WERI-Rb-1 (cell line): ENCODE results near the gene MYBBP1A.
"Not testable (repeated sequence)": the region's sequence is repeated elsewhere in the genome, so short reads cannot be mapped to it uniquely, and the experiment has no call there.

Experiments
- DNase-seq: peaks from one replicate; pipeline ENCODE4 v3.0.0-alpha.2; 2020
- H3K27ac ChIP-seq: fragments of 250-450 bp; sonication (Bioruptor Pico); 2 replicates; pipeline ENCODE4 v1.5.1; 2020; ENCODE audit warnings: mild to moderate bottlenecking, moderate library complexity
- H3K27me3 ChIP-seq: fragments of 250-450 bp; sonication (Bioruptor Pico); 2 replicates; pipeline ENCODE4 v1.5.1; 2021; ENCODE audit warnings: mild to moderate bottlenecking, low read depth, moderate library complexity; ENCODE audit not compliant: insufficient read depth, severe bottlenecking
- H3K36me3 ChIP-seq: fragments of 250-450 bp; sonication (Bioruptor Pico); 2 replicates; pipeline ENCODE4 v1.5.1; 2020; ENCODE audit warnings: mild to moderate bottlenecking, moderate library complexity
- H3K4me3 ChIP-seq: 2 replicates; pipeline ENCODE4 v1.5.1; 2011; ENCODE audit warnings: low read depth, mild to moderate bottlenecking, control low read depth, low read length
- H3K9me3 ChIP-seq: fragments of 250-450 bp; sonication (Bioruptor Pico); 2 replicates; pipeline ENCODE4 v1.5.1; 2021; ENCODE audit warnings: mild to moderate bottlenecking, moderate library complexity; ENCODE audit not compliant: severe bottlenecking
- TF ChIP-seq, protein P1 (sequence below): IDR thresholded peaks from 2 replicates; pipeline ENCODE4 v1.5.1; 2011; ENCODE audit warnings: low read depth, mild to moderate bottlenecking, control low read depth, inconsistent platforms, low read length

The MYBBP1A gene

DNA sequence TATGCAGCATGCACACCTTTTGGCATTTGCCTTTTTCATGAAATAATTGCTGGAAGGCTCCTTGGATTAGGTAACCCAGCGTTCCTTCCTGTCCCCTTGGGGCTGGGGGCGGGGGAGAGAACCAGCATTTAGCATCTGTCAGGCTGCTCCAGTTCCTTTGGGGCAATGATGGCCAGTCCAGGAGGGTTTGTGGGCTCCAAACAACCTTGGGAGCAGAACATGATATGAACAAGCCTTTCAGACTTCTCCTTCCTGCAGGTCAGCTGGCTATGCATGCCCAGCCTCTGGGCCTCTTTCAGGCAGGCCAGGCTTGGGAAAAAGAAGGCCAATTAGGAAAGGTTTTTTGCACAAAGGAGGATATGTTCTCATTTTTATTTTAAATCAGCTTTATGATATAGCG, 28.0 kb upstream of the MYBBP1A start:
- no peak overlapping the region for H3K27ac ChIP-seq
- peak overlapping the region; percentile 53 for H3K4me3 ChIP-seq

DNA sequence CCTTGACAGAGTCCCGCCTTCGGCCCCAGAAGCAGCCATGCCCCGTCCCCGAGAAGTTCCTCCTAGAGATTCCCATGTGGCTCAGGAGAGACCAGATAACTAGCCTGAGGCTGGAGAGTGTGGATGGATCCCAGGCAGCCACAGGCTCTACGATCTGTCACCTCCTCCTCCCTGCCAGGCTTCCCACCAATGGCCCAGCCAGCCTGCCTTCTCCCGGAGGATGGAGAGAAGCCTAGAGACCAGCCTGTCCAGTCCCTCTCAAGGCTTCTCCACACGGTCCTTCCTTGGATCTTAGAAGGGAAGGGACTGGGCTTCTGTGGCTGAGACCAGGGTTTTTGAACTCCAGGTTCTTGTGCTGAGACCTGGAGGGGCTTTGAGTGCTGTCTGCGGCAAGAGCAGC, 27.5 kb upstream of the MYBBP1A start:
- Histone ChIP-seq H3K9me3 (no peaks in the 10 kb centered on the region), H3K27me3 (no peaks in the 10 kb centered on the region), H3K36me3 (no peaks in the 10 kb centered on the region), H3K4me3 (no peak overlapping the region), H3K27ac (no peak overlapping the region; the same call in 1 of the 2 replicates)
- DNase-seq = no peak
- TF ChIP-seq, protein P1, sequence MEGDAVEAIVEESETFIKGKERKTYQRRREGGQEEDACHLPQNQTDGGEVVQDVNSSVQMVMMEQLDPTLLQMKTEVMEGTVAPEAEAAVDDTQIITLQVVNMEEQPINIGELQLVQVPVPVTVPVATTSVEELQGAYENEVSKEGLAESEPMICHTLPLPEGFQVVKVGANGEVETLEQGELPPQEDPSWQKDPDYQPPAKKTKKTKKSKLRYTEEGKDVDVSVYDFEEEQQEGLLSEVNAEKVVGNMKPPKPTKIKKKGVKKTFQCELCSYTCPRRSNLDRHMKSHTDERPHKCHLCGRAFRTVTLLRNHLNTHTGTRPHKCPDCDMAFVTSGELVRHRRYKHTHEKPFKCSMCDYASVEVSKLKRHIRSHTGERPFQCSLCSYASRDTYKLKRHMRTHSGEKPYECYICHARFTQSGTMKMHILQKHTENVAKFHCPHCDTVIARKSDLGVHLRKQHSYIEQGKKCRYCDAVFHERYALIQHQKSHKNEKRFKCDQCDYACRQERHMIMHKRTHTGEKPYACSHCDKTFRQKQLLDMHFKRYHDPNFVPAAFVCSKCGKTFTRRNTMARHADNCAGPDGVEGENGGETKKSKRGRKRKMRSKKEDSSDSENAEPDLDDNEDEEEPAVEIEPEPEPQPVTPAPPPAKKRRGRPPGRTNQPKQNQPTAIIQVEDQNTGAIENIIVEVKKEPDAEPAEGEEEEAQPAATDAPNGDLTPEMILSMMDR = no peak

More for the DNA sequence above, 28.0 kb upstream of the MYBBP1A start:
- H3K36me3 ChIP-seq = no peaks in the 10 kb centered on the region
- DNase-seq = no peak
- TF ChIP-seq, protein P1 = no peak
- no peaks in the 10 kb centered on the region for H3K27me3 ChIP-seq
- no peaks in the 10 kb centered on the region for H3K9me3 ChIP-seq

DNA sequence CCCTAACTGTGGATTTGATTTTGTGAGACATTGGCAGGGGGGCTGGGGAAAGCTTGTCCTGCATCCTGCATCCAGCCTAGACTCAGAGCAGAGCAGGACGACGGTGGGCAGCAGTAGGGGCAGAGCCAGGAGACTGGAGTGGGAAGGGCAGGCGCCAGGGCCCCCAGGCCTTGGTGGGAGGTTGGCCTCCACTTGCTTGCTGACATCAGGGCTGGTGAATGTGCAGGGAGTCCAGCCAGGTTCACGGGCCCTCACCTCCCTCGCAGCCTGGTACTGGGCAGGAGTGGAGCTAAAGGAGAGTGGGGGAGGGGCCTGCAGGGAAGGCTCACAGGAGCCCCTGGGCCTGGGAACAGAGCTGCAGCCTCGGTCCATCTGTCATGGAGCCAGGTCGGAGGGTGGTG, 26.9 kb upstream of the MYBBP1A start:
- Histone ChIP-seq H3K36me3 (no peaks in the 10 kb centered on the region), H3K27me3 (no peaks in the 10 kb centered on the region), H3K4me3 (no peak overlapping the region), H3K27ac (peak overlapping the region; percentile 18), H3K9me3 (no peaks in the 10 kb centered on the region)
- TF ChIP-seq, protein P1 = no peak
- peak; percentile 50 for DNase-seq

DNA sequence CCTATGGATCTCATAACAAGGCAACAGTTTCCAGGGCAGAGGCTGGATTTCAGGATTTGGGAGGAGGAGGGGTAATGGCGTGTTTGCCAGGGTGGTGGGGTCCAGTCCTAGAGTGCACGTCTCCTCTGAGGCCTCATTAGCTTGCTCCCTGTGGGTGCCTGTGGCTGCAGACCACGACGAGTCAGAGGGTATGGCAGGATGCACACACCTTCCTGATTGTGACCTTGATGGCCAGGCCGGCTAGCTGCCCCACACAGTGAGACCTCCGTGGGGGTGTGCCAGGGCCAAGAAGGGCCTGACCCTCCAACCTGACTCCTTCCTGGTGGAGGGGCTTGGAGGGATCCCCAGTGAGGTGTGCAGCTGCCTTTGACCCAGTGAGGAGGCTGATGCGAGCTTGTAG, 25.1 kb upstream of the MYBBP1A start:
- H3K27me3 ChIP-seq = no peaks in the 10 kb centered on the region
- no peaks in the 10 kb centered on the region for H3K36me3 ChIP-seq
- no peak overlapping the region for H3K27ac ChIP-seq
- no peaks in the 10 kb centered on the region for H3K9me3 ChIP-seq
- no peak for DNase-seq
- H3K4me3 ChIP-seq = no peak overlapping the region
- TF ChIP-seq, protein P1 = no peak

DNA sequence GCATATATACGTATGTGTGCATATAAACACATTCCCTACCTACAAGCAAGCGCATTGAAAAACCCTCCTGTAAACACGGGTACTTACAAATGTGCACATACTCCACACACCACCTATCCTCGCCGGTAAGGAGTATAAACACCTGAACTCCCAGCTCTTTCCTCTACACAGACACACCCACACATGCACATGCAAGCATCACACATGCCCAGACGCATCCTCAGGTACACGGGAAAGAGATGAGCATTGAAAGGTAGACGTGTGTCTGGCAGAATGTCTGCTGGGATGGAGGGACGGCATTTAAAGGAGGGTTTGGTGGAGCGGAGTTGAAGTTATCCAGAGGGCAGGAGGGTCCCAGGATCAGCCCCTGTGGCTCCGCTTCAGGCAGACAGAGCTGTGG, 24.5 kb upstream of the MYBBP1A start:
- TF ChIP-seq, protein P1 = no peak
- Histone ChIP-seq H3K4me3 (no peak overlapping the region), H3K27me3 (no peaks in the 10 kb centered on the region), H3K27ac (no peak overlapping the region), H3K36me3 (no peaks in the 10 kb centered on the region), H3K9me3 (no peaks in the 10 kb centered on the region)
- DNase-seq = no peak

DNA sequence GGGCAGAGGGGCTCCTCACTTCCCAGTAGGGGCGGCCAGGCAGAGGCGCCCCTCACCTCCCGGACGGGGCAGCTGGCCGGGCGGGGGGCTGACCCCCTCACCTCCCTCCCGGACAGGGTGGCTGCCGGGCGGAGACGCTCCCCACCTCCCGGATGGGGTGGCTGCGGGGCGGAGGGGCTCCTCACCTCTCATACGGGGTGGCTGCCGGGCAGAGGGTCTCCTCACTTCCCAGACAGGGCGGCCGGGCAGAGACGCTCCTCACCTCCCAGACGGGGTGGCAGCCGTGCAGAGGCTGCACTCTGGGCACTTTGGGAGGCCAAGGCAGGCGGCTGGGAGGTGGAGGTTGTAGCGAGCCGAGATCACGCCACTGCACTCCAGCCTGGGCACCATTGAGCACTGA, 23.2 kb upstream of the MYBBP1A start:
- H3K27me3 ChIP-seq, DNase-seq: not testable (repeated sequence)

More for the DNA sequence above, 23.2 kb upstream of the MYBBP1A start:
- H3K9me3 ChIP-seq, H3K36me3 ChIP-seq, H3K4me3 ChIP-seq, H3K27ac ChIP-seq: not testable (repeated sequence)
